ENCODE results near the gene DVL1. TPM values are rescaled to one million over a fixed set of nuclear protein-coding genes. Genes with fewer than 3 reads are reported as not detected.

The DVL1 gene
- total RNA-seq, 1 experiment from 2014 or later: 91.4 TPM

DNA sequence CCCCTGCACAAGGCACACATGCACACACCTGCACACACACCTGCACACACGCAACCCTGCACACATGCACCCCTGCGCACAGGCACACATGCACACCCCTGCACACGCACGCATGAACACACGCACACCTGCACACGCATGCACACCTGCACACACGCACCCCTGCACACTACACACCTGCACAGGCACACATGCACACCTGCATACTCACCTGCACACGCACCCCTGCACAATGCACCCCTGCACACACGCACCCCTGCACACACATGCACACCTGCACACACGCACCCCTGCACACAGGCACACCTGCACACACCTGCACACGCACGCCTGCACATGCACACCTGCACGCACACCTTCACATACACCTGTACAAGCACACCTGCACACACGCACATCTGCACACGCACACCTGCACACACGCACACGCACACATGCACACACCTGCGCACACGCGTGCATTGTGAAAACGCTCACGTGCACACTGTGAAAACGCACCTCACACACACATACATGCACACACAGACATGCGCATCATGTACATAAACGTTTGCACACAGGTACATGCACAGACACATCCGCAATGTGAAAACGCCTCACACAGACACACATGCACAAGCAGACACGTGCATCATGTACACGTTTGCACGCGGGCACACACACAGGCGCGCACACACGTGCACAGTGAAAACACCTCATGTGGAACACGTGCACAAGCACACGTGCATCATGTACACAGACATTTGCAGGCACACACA lies 8.2 kb downstream of the DVL1 start:
- Mint-ChIP-seq H3K9me3 (peaks cover 8% of the 10 kb centered on the region), H3K27me3 (ENCODE audit: low read depth) (no peaks in the 10 kb centered on the region), H3K4me1 (no peaks in the 10 kb centered on the region), H3K4me3 (no peak overlapping the region), H3K36me3 (peaks cover 17% of the 10 kb centered on the region), H3K27ac (no peak overlapping the region)
- TF ChIP-seq, protein P1, sequence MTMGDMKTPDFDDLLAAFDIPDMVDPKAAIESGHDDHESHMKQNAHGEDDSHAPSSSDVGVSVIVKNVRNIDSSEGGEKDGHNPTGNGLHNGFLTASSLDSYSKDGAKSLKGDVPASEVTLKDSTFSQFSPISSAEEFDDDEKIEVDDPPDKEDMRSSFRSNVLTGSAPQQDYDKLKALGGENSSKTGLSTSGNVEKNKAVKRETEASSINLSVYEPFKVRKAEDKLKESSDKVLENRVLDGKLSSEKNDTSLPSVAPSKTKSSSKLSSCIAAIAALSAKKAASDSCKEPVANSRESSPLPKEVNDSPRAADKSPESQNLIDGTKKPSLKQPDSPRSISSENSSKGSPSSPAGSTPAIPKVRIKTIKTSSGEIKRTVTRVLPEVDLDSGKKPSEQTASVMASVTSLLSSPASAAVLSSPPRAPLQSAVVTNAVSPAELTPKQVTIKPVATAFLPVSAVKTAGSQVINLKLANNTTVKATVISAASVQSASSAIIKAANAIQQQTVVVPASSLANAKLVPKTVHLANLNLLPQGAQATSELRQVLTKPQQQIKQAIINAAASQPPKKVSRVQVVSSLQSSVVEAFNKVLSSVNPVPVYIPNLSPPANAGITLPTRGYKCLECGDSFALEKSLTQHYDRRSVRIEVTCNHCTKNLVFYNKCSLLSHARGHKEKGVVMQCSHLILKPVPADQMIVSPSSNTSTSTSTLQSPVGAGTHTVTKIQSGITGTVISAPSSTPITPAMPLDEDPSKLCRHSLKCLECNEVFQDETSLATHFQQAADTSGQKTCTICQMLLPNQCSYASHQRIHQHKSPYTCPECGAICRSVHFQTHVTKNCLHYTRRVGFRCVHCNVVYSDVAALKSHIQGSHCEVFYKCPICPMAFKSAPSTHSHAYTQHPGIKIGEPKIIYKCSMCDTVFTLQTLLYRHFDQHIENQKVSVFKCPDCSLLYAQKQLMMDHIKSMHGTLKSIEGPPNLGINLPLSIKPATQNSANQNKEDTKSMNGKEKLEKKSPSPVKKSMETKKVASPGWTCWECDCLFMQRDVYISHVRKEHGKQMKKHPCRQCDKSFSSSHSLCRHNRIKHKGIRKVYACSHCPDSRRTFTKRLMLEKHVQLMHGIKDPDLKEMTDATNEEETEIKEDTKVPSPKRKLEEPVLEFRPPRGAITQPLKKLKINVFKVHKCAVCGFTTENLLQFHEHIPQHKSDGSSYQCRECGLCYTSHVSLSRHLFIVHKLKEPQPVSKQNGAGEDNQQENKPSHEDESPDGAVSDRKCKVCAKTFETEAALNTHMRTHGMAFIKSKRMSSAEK (CRISPR knock-in tag; IDR thresholded peaks at IDR 0.05; ENCODE audit: borderline replicate concordance): no peak
- TF ChIP-seq ZNF138 (CRISPR knock-in tag; conservative IDR thresholded peaks at IDR 0.05): no peak
- 0 out of 2 replicates have a peak, but pooled peaks have one; percentile 27 for TF ChIP-seq FOXP1 (CRISPR knock-in tag; IDR thresholded peaks at IDR 0.05; ENCODE audit: borderline replicate concordance)
- TF ChIP-seq, protein P2, sequence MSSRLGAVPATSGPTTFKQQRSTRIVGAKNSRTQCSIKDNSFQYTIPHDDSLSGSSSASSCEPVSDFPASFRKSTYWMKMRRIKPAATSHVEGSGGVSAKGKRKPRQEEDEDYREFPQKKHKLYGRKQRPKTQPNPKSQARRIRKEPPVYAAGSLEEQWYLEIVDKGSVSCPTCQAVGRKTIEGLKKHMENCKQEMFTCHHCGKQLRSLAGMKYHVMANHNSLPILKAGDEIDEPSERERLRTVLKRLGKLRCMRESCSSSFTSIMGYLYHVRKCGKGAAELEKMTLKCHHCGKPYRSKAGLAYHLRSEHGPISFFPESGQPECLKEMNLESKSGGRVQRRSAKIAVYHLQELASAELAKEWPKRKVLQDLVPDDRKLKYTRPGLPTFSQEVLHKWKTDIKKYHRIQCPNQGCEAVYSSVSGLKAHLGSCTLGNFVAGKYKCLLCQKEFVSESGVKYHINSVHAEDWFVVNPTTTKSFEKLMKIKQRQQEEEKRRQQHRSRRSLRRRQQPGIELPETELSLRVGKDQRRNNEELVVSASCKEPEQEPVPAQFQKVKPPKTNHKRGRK (CRISPR knock-in tag; IDR thresholded peaks at IDR 0.05; ENCODE audit: borderline replicate concordance): no peak
- no peak for TF ChIP-seq ATF1 (CRISPR knock-in tag; IDR thresholded peaks at IDR 0.05)
- TF ChIP-seq, protein P3, sequence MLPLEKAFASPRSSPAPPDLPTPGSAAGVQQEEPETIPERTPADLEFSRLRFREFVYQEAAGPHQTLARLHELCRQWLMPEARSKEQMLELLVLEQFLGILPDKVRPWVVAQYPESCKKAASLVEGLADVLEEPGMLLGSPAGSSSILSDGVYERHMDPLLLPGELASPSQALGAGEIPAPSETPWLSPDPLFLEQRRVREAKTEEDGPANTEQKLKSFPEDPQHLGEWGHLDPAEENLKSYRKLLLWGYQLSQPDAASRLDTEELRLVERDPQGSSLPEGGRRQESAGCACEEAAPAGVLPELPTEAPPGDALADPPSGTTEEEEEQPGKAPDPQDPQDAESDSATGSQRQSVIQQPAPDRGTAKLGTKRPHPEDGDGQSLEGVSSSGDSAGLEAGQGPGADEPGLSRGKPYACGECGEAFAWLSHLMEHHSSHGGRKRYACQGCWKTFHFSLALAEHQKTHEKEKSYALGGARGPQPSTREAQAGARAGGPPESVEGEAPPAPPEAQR (CRISPR knock-in tag; IDR thresholded peaks at IDR 0.05): no peak
- 0 out of 2 replicates have a peak, but pooled peaks have one; percentile 36 for TF ChIP-seq TEAD4 (CRISPR knock-in tag; IDR thresholded peaks at IDR 0.05)
- TF ChIP-seq, protein P4, sequence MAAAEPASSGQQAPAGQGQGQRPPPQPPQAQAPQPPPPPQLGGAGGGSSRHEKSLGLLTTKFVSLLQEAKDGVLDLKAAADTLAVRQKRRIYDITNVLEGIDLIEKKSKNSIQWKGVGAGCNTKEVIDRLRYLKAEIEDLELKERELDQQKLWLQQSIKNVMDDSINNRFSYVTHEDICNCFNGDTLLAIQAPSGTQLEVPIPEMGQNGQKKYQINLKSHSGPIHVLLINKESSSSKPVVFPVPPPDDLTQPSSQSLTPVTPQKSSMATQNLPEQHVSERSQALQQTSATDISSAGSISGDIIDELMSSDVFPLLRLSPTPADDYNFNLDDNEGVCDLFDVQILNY (CRISPR knock-in tag; IDR thresholded peaks at IDR 0.05): no peak
- TF ChIP-seq, protein P5, sequence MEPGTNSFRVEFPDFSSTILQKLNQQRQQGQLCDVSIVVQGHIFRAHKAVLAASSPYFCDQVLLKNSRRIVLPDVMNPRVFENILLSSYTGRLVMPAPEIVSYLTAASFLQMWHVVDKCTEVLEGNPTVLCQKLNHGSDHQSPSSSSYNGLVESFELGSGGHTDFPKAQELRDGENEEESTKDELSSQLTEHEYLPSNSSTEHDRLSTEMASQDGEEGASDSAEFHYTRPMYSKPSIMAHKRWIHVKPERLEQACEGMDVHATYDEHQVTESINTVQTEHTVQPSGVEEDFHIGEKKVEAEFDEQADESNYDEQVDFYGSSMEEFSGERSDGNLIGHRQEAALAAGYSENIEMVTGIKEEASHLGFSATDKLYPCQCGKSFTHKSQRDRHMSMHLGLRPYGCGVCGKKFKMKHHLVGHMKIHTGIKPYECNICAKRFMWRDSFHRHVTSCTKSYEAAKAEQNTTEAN (CRISPR knock-in tag; IDR thresholded peaks at IDR 0.05): 0 out of 2 replicates have a peak, but pooled peaks have one; percentile 28
- TF ChIP-seq OVOL2 (CRISPR knock-in tag; IDR thresholded peaks at IDR 0.05; ENCODE audit: borderline replicate concordance): no peak
- peak; percentile 60; the same call in 1 of the 2 replicates for TF ChIP-seq ZNF121 (CRISPR knock-in tag; IDR thresholded peaks at IDR 0.05)
- no peak for ATAC-seq
- ChIA-PET CTCF (interaction anchor here (1.0 kb wide), 1 partner anchor 13 kb away, joined by 3 read pairs; no protein-coding TSS in a partner anchor), POLR2A (no interaction called here)
- no peak for DNase-seq (ENCODE audit: low spot score)

DNA sequence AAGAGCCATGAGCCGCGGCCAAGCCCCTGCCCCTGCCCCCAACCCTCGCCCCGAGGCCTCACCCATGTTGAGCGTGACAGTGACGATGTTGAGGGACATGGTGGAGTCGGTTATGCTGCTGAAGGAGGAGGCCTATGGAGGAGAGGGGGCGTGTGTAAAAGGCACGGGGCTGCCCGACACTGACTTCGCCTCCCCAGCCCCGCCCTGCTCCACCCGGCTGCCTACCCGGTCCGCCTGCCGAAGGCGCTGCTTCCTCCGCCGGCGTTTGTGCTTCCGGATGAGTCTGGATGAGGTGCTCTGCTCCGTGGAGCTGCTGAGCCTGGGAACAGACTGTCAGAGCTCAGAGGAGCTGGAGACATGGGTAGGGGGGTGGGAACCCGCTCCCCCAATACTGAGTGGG lies 9.0 kb downstream of the DVL1 start:
- TF ChIP-seq NR1H2 (CRISPR knock-in tag; IDR thresholded peaks at IDR 0.05) (no peak), OVOL2 (CRISPR knock-in tag; IDR thresholded peaks at IDR 0.05; ENCODE audit: borderline replicate concordance) (no peak)
- POLR2A ChIA-PET: no interaction called here
- Mint-ChIP-seq H3K27ac (no peak overlapping the region), H3K27me3 (ENCODE audit: low read depth) (no peaks in the 10 kb centered on the region), H3K4me3 (no peak overlapping the region), H3K4me1 (no peaks in the 10 kb centered on the region), H3K36me3 (peaks cover 17% of the 10 kb centered on the region), H3K9me3 (peaks cover 8% of the 10 kb centered on the region)
- CTCF ChIA-PET: no interaction called here
- DNase-seq (ENCODE audit: low spot score) (no peak), ATAC-seq (no peak)

Data from WTC11 (cell line).